GM21423 (cell line): ENCODE measurements around the gene CARD14.
"Not testable (repeated sequence)": the region's sequence is repeated elsewhere in the genome, so short reads cannot be mapped to it uniquely, and the experiment has no call there.

Experiments used
- ATAC-seq: cut with Tn5 transposase; IDR thresholded peaks from one replicate; pipeline ENCODE4 v1.9.1; 2021; ENCODE audit warnings: mild to moderate bottlenecking, moderate library complexity; ENCODE audit not compliant: unreplicated experiment

The CARD14 gene

GRCh38 chr17:80147035-80147822 lies 22.6 kb upstream of the CARD14 start, which contains the start of gene EIF4A3:
EIF4A3 (minus strand) TSS chr17:80147128; CDS start chr17:80146961, 167 bp downstream.
- ATAC-seq: peak; percentile 78

- no peak for ATAC-seq
These were observed 18.5 kb upstream of the CARD14 start for GRCh38 chr17:80151333-80151732.

GRCh38 chr17:80152081-80152702 lies 17.6 kb upstream of the CARD14 start:
- no peak for ATAC-seq

GRCh38 chr17:80153004-80153403 lies 16.8 kb upstream of the CARD14 start:
- ATAC-seq: peak; percentile 78

GRCh38 chr17:80154166-80154565 lies 15.7 kb upstream of the CARD14 start:
- ATAC-seq: no peak

- ATAC-seq: not testable (repeated sequence)
These were observed 14.2 kb upstream of the CARD14 start for GRCh38 chr17:80155600-80155999.

- no peak for ATAC-seq
These were observed 11.0 kb upstream of the CARD14 start for GRCh38 chr17:80158846-80159245.

- ATAC-seq: no peak
These were observed 9.3 kb upstream of the CARD14 start for GRCh38 chr17:80160536-80160935.

GRCh38 chr17:80163336-80163735 lies 6.5 kb upstream of the CARD14 start:
- no peak for ATAC-seq

GRCh38 chr17:80164185-80164584 lies 5.6 kb upstream of the CARD14 start:
- no peak for ATAC-seq

- no peak for ATAC-seq
These were observed 3.4 kb upstream of the CARD14 start for GRCh38 chr17:80166446-80166845.

GRCh38 chr17:80168371-80168770 lies 1.5 kb upstream of the CARD14 start:
- ATAC-seq: no peak

GRCh38 chr17:80169107-80169506 lies 723 bp upstream of the CARD14 start:
- ATAC-seq: no peak

- ATAC-seq: no peak
These were observed 1.9 kb downstream of the CARD14 start for GRCh38 chr17:80171681-80172080.

- no peak for ATAC-seq
These were observed 3.3 kb downstream of the CARD14 start for GRCh38 chr17:80173126-80173525.

GRCh38 chr17:80173916-80174315 lies 4.1 kb downstream of the CARD14 start:
- ATAC-seq: no peak

GRCh38 chr17:80176757-80177156 lies 6.9 kb downstream of the CARD14 start:
- no peak for ATAC-seq

GRCh38 chr17:80177986-80178595 lies 8.3 kb downstream of the CARD14 start:
- no peak for ATAC-seq

- ATAC-seq: no peak
These were observed 10.4 kb downstream of the CARD14 start for GRCh38 chr17:80180192-80180591.

GRCh38 chr17:80181431-80181830 lies 11.6 kb downstream of the CARD14 start:
- no peak for ATAC-seq

- no peak for ATAC-seq
These were observed 12.5 kb downstream of the CARD14 start for GRCh38 chr17:80182118-80182844.
